GM19193 (cell line): ENCODE measurements around the gene LGALS3BP.

ENCODE experiments used
- POLR2A ChIP-seq: IDR thresholded peaks from 4 replicates; pipeline ENCODE4 v1.6.1; 2011; ENCODE audit not compliant: insufficient read depth, insufficient read length; ENCODE audit errors: extremely low read depth

Gene LGALS3BP

GRCh38 chr17:78954684-78955083 is 25.0 kb downstream of the LGALS3BP start:
- no peak for TF ChIP-seq POLR2A

DNA sequence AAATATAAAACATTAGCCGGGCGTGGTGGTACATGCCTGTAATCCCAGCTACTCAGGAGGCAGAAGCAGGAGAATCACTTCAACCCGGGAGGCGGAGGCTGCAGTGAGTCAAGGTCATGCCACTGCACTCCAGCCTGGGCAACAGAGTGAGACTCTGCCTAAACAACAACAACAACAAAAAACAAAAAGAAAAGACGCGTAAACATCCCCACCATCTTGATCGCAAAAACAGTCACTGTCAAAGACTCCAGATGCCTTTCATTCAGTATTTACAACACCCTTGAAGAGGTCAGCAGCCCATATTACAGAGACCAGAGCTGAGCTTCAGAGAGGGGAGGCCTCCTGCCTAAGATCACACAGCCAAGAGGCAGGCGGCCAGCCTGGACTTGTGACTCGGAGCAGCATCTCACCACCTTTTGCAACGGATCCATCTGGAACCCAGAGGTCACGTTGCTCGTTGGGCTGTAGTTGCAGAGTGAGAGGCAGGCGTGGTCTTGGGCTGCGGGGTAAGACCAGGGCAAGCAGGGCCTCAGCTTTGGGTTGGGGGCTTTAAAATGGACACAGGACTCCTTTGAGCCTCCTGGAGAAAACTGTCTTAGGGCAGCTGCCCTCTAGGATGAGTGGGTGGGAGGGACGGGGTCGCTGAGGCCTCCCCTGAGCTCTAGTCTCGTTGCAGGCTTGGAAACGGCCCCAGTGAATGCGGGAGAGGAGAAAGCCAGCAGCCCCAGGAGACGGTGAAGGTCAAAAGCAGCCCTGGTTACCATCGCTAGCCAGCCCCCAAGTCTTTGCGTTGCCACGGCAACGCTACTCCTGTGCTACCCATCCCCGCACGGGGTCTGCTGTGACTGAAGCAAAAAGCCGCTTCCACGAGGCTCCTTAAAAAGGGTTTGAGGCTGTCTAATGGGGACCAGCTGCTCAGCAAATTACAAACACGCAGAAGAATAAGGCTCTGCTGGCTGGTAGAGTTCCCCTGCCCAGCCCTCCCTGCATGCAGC is 26.1 kb downstream of the LGALS3BP start:
- TF ChIP-seq POLR2A: no peak

- no peak for TF ChIP-seq POLR2A
Observed at GRCh38 chr17:78952706-78953105, 27.0 kb downstream of the LGALS3BP start.

- no peak for TF ChIP-seq POLR2A
Observed at GRCh38 chr17:78951967-78952551, 27.7 kb downstream of the LGALS3BP start.

GRCh38 chr17:78950870-78951269 is 28.9 kb downstream of the LGALS3BP start:
- no peak for TF ChIP-seq POLR2A

- no peak for TF ChIP-seq POLR2A
Observed at GRCh38 chr17:78947235-78948149, 32.2 kb downstream of the LGALS3BP start.

GRCh38 chr17:78946631-78947030 is 33.1 kb downstream of the LGALS3BP start:
- no peak for TF ChIP-seq POLR2A

DNA sequence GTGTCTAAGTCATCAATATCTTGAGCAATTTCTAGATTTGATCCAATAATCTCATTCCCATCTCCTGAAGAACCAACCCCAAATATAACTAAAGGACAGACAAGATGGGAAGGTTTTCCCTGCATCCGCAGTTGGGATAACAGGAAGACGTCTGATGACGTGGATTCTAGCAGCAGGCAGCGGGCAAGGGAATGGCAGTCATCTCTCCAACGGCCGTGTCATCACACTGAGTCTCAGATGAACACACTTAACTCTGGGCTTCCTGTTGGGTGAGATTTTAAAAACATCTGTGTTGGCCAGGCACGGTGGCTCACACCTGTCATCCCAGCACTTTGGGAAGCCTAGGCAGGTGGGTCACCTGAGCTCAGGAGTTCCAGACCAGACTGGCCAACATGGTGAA is 33.6 kb downstream of the LGALS3BP start:
- no peak for TF ChIP-seq POLR2A

DNA sequence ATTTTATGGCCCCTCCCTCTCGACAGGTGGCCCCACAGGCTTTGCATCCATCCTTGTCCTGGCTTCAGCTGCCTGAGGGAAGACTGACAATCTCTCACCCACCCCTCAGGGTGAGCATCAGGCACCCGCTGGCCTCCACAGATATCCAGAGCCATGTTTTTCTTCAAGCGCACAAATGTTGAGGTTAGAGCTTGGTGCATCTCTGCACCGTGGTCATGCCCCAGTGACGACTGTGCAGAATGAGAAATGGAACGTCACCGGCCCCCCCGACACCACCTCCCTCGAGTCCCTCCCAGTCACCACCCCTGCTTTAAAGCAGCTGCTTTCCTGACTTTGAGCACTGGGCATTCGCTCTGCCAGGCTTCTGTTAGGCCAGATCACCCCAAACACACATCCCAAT is 34.8 kb downstream of the LGALS3BP start:
- no peak for TF ChIP-seq POLR2A

- TF ChIP-seq POLR2A: no peak
Observed at GRCh38 chr17:78944026-78944425, 35.7 kb downstream of the LGALS3BP start.

- TF ChIP-seq POLR2A: no peak
Observed at GRCh38 chr17:78940708-78941107, 39.0 kb downstream of the LGALS3BP start.

- TF ChIP-seq POLR2A: no peak
Observed at GRCh38 chr17:78940258-78940657, 39.5 kb downstream of the LGALS3BP start.

GRCh38 chr17:78939615-78940014 is 40.1 kb downstream of the LGALS3BP start:
- TF ChIP-seq POLR2A: no peak

DNA sequence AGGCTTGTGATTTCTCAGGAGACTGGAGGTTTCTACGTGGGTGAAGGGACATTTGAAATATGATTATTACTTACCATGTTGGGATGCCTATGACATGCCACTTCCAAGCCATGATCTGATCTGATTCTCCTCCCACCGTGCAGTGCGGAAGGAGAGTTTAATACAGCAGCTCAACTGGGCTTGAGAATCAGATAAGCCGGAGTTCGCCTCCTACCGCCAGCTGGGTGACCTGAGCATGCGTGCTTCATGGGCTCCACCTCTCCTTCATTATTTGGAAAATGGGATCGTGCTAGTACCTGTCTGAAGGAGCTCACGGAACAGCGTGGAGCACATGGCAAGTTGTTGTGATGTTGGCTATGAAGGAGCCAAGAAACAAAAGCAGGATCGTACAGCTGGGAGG is 42.2 kb downstream of the LGALS3BP start:
- TF ChIP-seq POLR2A: no peak

DNA sequence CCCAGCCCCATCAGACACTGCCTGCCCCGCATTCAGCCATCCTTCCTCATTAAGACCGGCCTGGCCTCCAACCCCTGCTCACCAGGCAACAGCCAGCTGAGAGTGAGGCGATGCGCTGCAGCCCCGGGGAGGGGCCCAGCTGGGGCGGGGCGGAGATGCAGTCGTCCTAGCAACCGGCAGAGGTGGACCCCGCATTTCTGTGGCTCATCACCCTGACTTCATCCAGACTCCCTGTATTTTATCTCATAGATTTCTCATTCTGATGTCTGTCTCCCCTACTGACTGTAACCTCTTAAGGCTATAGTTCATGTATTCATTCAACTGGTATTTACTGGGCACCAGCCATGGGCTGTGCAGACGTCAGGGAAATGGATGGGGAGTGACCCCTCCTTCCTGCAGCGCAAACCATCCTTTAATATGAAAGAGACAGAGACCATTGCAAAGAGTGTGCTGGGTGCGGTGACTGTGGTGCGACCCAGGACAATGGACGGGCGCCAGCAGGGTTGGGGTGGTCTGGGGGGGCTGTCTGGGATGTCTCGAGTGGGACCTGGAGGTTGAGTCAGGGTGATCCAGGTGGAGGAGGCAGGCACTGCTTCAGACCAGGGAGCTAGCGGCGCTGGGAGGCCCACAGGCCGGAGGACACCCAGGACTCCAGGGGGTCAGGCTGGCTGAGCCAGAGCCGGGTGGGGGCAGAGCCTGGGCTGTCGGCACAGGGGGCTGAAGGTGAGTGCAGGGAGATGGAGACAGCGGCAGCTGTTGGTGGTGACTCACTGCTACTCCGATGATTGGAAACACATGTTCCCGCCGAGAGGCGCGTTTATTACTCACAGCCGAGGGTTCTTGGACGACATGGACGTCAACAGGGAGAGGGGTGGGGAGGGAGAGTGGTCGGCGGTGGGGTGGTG is 44.1 kb downstream of the LGALS3BP start:
- TF ChIP-seq POLR2A: no peak
